Renal cortex interstitium (tissue), 11 donors: ENCODE data around the gene PRR23E. TPM values are rescaled to one million over a fixed set of nuclear protein-coding genes. Genes with fewer than 3 reads are reported as not detected.

ENCODE experiments used
- DNase-seq, 11 donors: peaks; one replicate each; pipeline ENCODE4 v3.0.0-alpha.2; 2013; ENCODE audit warnings: low read depth in 9 of 11, low spot score in 4 of 11; ENCODE audit errors: extremely low read depth in 1 of 11
- polyA plus RNA-seq, 3 donors: library from polyadenylated mRNA; unstranded; fragments of 120-200 nt; gene quantifications; one replicate each; pipeline ENCODE4 v1.2.1, GENCODE V29; 2013; ENCODE audit not compliant: insufficient read length in 3 of 3

Gene PRR23E
- polyA plus RNA-seq, 3 donors = not detected

GRCh38 chr3:127204841-127205582, 12.1 kb downstream of the PRR23E start:
- DNase-seq = no peak

GRCh38 chr3:127206154-127206553, 13.2 kb downstream of the PRR23E start:
- no peak for DNase-seq

DNA sequence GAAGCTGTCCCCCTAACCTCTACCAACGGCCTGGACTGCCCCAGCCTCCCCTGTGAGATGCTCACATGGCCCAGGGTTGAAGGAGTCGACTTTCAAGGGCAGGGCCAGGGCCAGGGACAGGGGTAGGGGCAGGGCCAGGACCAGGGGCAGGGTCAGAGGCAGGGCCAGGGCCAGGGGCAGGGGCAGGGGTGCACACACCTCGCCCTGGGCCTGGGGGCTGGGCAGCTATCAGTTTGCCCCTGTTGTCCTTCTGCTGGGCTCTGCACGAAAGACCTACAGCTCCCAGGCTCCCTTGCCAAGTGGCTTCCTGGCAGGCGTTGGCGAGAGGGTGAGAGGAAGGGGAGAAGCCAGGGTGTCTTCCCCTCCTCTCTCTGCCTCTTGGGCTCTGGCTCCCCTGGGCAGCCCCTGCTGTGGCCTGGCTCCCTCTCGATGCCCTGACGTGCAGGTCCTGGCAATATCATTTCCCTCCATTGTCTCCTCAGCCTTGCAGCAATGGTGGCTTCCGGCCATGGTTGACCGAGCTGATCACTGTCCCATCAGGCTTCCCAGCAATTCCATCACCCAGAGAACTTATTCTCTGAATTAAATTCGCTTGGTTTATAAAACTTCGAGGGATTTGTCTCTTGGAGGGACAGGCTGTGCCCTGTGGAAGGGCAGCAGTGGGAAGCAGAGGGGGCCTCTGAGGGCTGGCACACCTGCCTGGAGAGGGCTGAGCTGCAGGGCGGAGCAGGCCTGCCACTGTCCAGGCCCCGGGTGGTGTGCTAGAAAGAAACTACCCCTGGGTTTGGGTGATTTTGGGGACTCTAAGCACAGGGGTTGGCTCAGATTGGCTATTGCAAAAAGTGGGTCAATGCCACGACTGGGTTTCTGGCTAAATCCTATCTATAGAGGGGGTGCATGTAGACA, 13.9 kb downstream of the PRR23E start:
- no peak for DNase-seq

GRCh38 chr3:127207727-127208482, 15.0 kb downstream of the PRR23E start:
- no peak for DNase-seq

- DNase-seq = no peak
These were observed 15.7 kb downstream of the PRR23E start for GRCh38 chr3:127208483-127209100.

- DNase-seq = no peak
These were observed 16.4 kb downstream of the PRR23E start for GRCh38 chr3:127209155-127209839.

DNA sequence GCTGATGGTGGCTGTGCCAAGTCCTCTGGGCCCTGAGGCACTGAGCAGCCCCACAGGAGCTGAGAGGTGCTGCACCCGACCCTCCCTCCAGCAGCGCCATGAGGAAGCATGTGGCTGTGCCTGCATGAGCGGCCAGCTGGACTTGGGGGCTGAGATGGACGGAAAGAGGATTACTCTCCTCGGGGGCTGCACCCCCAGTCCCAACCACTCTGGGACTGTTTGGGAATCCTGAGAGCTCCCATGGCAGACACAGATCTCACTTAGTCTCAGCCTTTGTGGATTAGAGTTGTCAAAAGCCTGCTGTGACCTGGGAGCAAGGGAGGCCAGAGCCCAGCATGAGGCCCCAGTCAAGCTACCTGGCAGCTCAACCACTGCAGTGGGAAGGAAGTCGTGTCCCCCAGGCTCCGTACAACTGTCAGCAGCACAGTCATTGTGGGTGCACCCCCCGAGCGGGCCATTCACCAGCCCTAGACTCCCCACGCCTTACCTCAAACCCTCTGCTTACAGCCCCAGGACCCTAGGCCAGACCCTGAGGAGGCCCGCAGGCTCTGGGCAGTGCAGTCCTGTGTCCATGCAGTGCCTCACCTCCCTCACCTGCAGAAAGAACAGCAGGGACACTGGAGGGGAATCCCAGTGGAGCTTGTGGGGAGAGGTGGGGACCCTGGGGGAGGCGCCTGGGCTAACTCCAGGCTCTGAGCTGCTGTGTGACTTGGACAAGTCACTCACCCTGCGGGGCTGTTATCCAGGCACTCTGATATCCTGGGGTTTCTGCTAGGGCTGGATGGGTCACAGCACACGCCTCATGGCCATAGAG, 17.1 kb downstream of the PRR23E start:
- DNase-seq = no peak

DNA sequence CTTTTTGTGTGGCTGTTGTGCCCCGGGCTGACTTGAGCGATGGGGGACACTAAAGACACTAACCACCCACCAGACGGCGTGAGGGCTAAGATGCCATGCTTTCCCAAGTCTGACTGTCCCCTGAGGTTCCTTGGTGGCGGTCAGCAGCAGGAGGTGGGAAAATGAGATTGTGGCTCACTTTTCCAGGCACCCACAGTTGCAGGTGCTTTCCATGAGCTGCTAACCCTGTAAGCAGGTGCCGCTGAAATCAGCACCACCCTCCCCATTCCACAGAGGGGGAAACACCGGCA, 17.7 kb downstream of the PRR23E start:
- DNase-seq = no peak

- no peak for DNase-seq
These were observed 18.5 kb downstream of the PRR23E start for GRCh38 chr3:127211118-127212060.

GRCh38 chr3:127212231-127212630, 19.3 kb downstream of the PRR23E start:
- no peak for DNase-seq

DNA sequence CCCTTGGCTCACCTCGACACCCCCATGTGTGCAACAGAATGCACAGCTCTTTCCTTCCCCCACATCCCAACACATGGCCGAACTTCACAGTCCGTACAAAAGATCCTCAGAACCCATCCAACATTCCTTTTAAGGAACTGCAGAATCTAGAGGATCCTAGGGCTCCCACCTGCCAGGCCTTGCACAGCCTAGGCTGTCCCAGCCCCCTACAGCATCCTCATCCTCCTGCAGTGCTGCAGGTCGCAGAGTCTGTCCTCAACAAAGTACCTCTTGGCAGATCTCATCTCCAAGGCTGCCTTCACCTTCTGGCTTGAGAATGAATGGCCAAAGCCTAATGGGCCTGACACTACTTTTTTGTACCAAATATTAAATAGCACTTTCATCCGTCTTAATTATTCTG, 19.8 kb downstream of the PRR23E start:
- DNase-seq = no peak

DNA sequence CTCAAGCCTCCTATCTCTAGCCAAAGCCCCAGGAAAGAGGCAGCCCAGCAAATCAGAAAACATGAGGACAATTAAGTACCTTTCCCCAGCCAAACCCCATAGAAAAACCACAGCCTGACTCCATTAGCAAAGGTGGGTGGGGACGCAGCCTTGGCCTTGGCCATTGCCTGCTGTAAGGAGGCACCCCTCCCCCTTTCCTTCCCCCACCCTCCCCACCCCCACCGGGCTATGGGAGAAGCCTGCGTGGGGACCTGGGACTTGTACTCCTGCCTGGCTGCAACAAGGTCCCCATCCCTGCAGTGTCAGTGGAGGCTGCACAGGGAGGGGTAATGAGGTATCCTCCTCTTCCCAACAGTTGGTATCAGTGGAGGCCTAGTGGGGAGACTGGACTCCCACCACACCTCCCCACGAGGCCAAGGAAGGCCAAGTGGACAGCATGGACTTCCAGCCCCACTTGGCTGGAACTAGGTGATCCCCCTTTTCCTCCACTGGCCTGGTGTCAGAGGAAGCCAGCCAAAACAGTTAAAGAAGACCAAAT, 20.5 kb downstream of the PRR23E start:
- no peak for DNase-seq

DNA sequence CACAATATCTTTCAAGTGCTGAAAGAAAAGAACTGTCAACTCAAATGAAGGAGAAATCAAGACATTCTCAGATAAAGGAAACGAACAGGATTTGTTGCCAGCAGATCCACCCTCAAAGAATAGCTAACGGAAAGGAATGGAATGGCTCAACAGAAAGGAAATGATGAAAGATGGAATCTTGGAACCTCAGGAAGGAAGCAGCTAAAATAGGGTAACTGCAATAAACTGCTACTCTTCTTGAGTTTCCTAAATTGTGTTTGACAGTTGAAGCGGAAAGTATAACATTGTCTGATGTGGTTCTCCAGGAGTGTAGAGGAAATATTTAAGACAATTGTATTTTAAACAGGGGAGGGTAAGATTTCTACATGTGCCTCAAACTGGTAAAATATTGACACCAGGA, 22.0 kb downstream of the PRR23E start:
- no peak for DNase-seq

GRCh38 chr3:127215714-127216414, 22.9 kb downstream of the PRR23E start:
- no peak for DNase-seq

- no peak for DNase-seq
These were observed 23.7 kb downstream of the PRR23E start for GRCh38 chr3:127216415-127217261.
